Measurements from ENCODE around the gene PLSCR5. TPM values are rescaled to one million over a fixed set of nuclear protein-coding genes. Genes with fewer than 3 reads are reported as not detected.

Gene PLSCR5
- total RNA-seq, 4 donors from 2014 or later, result not detected

GRCh38 chr3:146636881-146637280 lies 31.7 kb upstream of the PLSCR5 start:
- WGBS, result 77% methylated on average over 2 of the region's 2 CpGs
- no peaks in the 10 kb centered on the region for H3K27me3 ChIP-seq
- no peak overlapping the region for H3K27ac ChIP-seq (replicated peaks in 1 of 4)
- no peaks in the 10 kb centered on the region for H3K4me1 ChIP-seq
- intact Hi-C loops (cut with DNase I), result no loop called here
- TF ChIP-seq POLR2AphosphoS5 (IDR thresholded peaks at IDR 0.05) (no peak), EP300 (IDR thresholded peaks at IDR 0.05) (no peak), POLR2A (IDR thresholded peaks at IDR 0.05; ENCODE audit: low read depth) (no peak), CTCF (IDR thresholded peaks at IDR 0.05) (no peak)
- H3K36me3 ChIP-seq, result no peaks in the 10 kb centered on the region
- no peak overlapping the region for H3K4me3 ChIP-seq
- H3K9me3 ChIP-seq, result no peaks in the 10 kb centered on the region
- no peak for DNase-seq (ENCODE audit: extremely low spot score)

GRCh38 chr3:146634346-146634745 lies 29.2 kb upstream of the PLSCR5 start:
- DNase-seq (ENCODE audit: extremely low spot score), result no peak
- TF ChIP-seq EP300 (IDR thresholded peaks at IDR 0.05) (no peak), POLR2AphosphoS5 (IDR thresholded peaks at IDR 0.05) (no peak), CTCF (IDR thresholded peaks at IDR 0.05) (no peak)
- Histone ChIP-seq H3K27me3 (no peaks in the 10 kb centered on the region), H3K27ac (replicated peaks in 1 of 4) (no peak overlapping the region), H3K4me1 (no peaks in the 10 kb centered on the region), H3K9me3 (no peaks in the 10 kb centered on the region), H3K4me3 (no peak overlapping the region), H3K36me3 (no peaks in the 10 kb centered on the region)
- intact Hi-C loops (cut with DNase I), result no loop called here
- 73% methylated on average over 3 of the region's 3 CpGs for WGBS

- TF ChIP-seq POLR2AphosphoS5 (IDR thresholded peaks at IDR 0.05) (no peak), CTCF (IDR thresholded peaks at IDR 0.05) (no peak), EP300 (IDR thresholded peaks at IDR 0.05) (no peak), POLR2A (IDR thresholded peaks at IDR 0.05; ENCODE audit: low read depth) (no peak)
- DNase-seq (ENCODE audit: extremely low spot score), result no peak
- Histone ChIP-seq H3K27ac (replicated peaks in 1 of 4) (no peak overlapping the region), H3K27me3 (no peaks in the 10 kb centered on the region), H3K36me3 (no peaks in the 10 kb centered on the region), H3K9me3 (no peaks in the 10 kb centered on the region), H3K4me1 (no peaks in the 10 kb centered on the region), H3K4me3 (no peak overlapping the region)
- intact Hi-C loops (cut with DNase I), result no loop called here
Measured at GRCh38 chr3:146628671-146629070, 23.5 kb upstream of the PLSCR5 start.

GRCh38 chr3:146626403-146627122 lies 21.4 kb upstream of the PLSCR5 start:
- Histone ChIP-seq H3K27ac (replicated peaks in 1 of 4) (no peak overlapping the region), H3K27me3 (no peaks in the 10 kb centered on the region), H3K4me1 (no peaks in the 10 kb centered on the region), H3K9me3 (no peaks in the 10 kb centered on the region), H3K4me3 (no peak overlapping the region), H3K36me3 (no peaks in the 10 kb centered on the region)
- WGBS, result 85% methylated on average over 8 of the region's 8 CpGs
- intact Hi-C loops (cut with DNase I), result no loop called here
- DNase-seq (ENCODE audit: extremely low spot score), result no peak
- TF ChIP-seq EP300 (IDR thresholded peaks at IDR 0.05), result no peak
- TF ChIP-seq POLR2A (IDR thresholded peaks at IDR 0.05; ENCODE audit: low read depth), result no peak
- TF ChIP-seq CTCF (IDR thresholded peaks at IDR 0.05), result no peak
- TF ChIP-seq POLR2AphosphoS5 (IDR thresholded peaks at IDR 0.05), result no peak
